SK-N-SH (cell line): ENCODE measurements around the gene FUT6. TPM values are rescaled to one million over a fixed set of nuclear protein-coding genes. Genes with fewer than 3 reads are reported as not detected.
"Not testable (repeated sequence)": the region's sequence is repeated elsewhere in the genome, so short reads cannot be mapped to it uniquely, and the experiment has no call there.

Experiments used
- CTCF ChIA-PET: fragments of 300-600, 350-600 bp; formaldehyde crosslinking; extraction: SDS; loops from one replicate; lab custom pipeline; 2021; lab: Yijun Ruan, JAX
- POLR2A ChIA-PET: fragments of 350-600 bp; sonication (Branson Sonifier 250); formaldehyde crosslinking; extraction: SDS; loops from one replicate; lab custom pipeline; 2020; ENCODE audit warnings: antibody characterized with exemption, inconsistent platforms; lab: Yijun Ruan, JAX
- DNase-seq: peaks from one replicate; pipeline ENCODE4 v3.0.0; 2012
- H2AFZ ChIP-seq: fragments of 200-600 bp; sonication (generic); 2 replicates; pipeline ENCODE4 v1.8.1; 2016; ENCODE audit warnings: antibody characterized with exemption, mild to moderate bottlenecking, low read depth
- H3F3A ChIP-seq: fragments of 200-600 bp; sonication (generic); replicated peaks from 2 replicates; pipeline ENCODE3; 2016; ENCODE audit warnings: antibody characterized with exemption, mild to moderate bottlenecking; ENCODE audit not compliant: insufficient read depth
- H3K27ac ChIP-seq, 2 experiments: fragments of 200-500 bp in 1 of 2; fragments of 200-600 bp in 1 of 2; sonication (Bioruptor generic) in 1 of 2; sonication (generic), shearing (Covaris generic) in 1 of 2; 2 replicates each; pipeline versions ENCODE4 v1.5.1 to v1.6.1; 2014 to 2016; ENCODE audit warnings: low read depth in 2 of 2, inconsistent platforms in 1 of 2, low read length in 1 of 2, mild to moderate bottlenecking in 1 of 2, mixed read lengths in 1 of 2
- H3K27me3 ChIP-seq: fragments of 200-600 bp; sonication (generic), shearing (Covaris generic); 2 replicates; pipeline ENCODE4 v1.6.1; 2016; ENCODE audit warnings: mixed run types; ENCODE audit not compliant: insufficient read depth
- H3K36me3 ChIP-seq, 2 experiments: fragments of 200-500 bp in 1 of 2; fragments of 200-600 bp in 1 of 2; sonication (Bioruptor generic) in 1 of 2; sonication (generic) in 1 of 2; replicated peaks in 1 of 2; 2 replicates each; pipeline versions ENCODE3 to v1.5.1; 2014 to 2016; ENCODE audit warnings: low read length in 1 of 2, mild to moderate bottlenecking in 1 of 2; ENCODE audit not compliant: insufficient read depth in 2 of 2, control insufficient read depth in 1 of 2
- H3K4me1 ChIP-seq, 2 experiments: fragments of 200-500 bp in 1 of 2; fragments of 200-600 bp in 1 of 2; sonication (Bioruptor generic) in 1 of 2; sonication (generic), shearing (Covaris generic) in 1 of 2; 2 replicates each; pipeline versions ENCODE4 v1.5.1 to v1.6.1; 2014 to 2016; ENCODE audit warnings: low read depth in 1 of 2, low read length in 1 of 2, mixed run types in 1 of 2; ENCODE audit not compliant: insufficient read depth in 2 of 2, control insufficient read depth in 1 of 2
- H3K4me2 ChIP-seq: fragments of 200-600 bp; sonication (generic), shearing (Covaris generic); 2 replicates; pipeline ENCODE4 v1.6.1; 2017; ENCODE audit warnings: mixed run types
- H3K4me3 ChIP-seq, 2 experiments: fragments of 200-500 bp in 1 of 2; fragments of 200-600 bp in 1 of 2; sonication (Bioruptor generic) in 1 of 2; sonication (generic), shearing (Covaris generic) in 1 of 2; 2 replicates each; pipeline versions ENCODE4 v1.5.1 to v1.8.1; 2014 to 2016; ENCODE audit warnings: low read depth in 2 of 2, inconsistent platforms in 1 of 2, low read length in 1 of 2, mild to moderate bottlenecking in 1 of 2, mixed read lengths in 1 of 2, moderate library complexity in 1 of 2
- H3K79me2 ChIP-seq: fragments of 200-600 bp; sonication (generic); 2 replicates; pipeline ENCODE4 v1.8.1; 2017; ENCODE audit warnings: mild to moderate bottlenecking; ENCODE audit not compliant: insufficient read depth
- H3K9ac ChIP-seq: fragments of 200-600 bp; sonication (generic); 2 replicates; pipeline ENCODE4 v1.6.1; 2017; ENCODE audit warnings: mixed run types
- H3K9me2 ChIP-seq: fragments of 200-600 bp; sonication (generic); 2 replicates; pipeline ENCODE4 v1.6.1; 2017; ENCODE audit warnings: mixed run types
- H3K9me3 ChIP-seq: fragments of 200-600 bp; sonication (generic); 2 replicates; pipeline ENCODE4 v1.6.1; 2017; ENCODE audit warnings: mixed run types, mild to moderate bottlenecking, moderate library complexity
- H4K20me1 ChIP-seq: fragments of 200-600 bp; sonication (generic); 2 replicates; pipeline ENCODE4 v1.6.1; 2017; ENCODE audit warnings: mild to moderate bottlenecking, mixed run types; ENCODE audit not compliant: insufficient read depth
- ELF1 ChIP-seq: IDR thresholded peaks from 2 replicates; pipeline ENCODE4 v1.4.0; 2012
- EZH2phosphoT487 ChIP-seq: fragments of 200-600 bp; sonication (generic); IDR thresholded peaks from 2 replicates; pipeline ENCODE4 v1.6.1; 2017; ENCODE audit warnings: low read depth, mixed run types, mild to moderate bottlenecking, antibody characterized with exemption, moderate library complexity, borderline replicate concordance
- FOXJ3 ChIP-seq: sonication (generic); formaldehyde crosslinking; IDR thresholded peaks from 2 replicates; pipeline ENCODE4 v1.5.1; 2020; ENCODE audit warnings: mild to moderate bottlenecking, missing genetic modification reagents
- FOXM1 ChIP-seq: IDR thresholded peaks from 2 replicates; pipeline ENCODE4 v1.4.0; 2012; ENCODE audit warnings: low read depth, mild to moderate bottlenecking
- JUND ChIP-seq: IDR thresholded peaks from 2 replicates; pipeline ENCODE4 v1.4.0; 2012
- NRF1 ChIP-seq: IDR thresholded peaks from 2 replicates; pipeline ENCODE4 v1.6.1; 2012; ENCODE audit warnings: low read depth, mild to moderate bottlenecking, low read length
- POLR2AphosphoS5 ChIP-seq: IDR thresholded peaks from 2 replicates; pipeline ENCODE4 v1.6.1; 2012; ENCODE audit warnings: low read depth, low read length
- RXRA ChIP-seq: IDR thresholded peaks from 2 replicates; pipeline ENCODE4 v1.4.0; 2012; ENCODE audit warnings: low read depth, mild to moderate bottlenecking, borderline replicate concordance
- SIN3A ChIP-seq: IDR thresholded peaks from 2 replicates; pipeline ENCODE4 v1.6.1; 2012; ENCODE audit warnings: low read depth, mild to moderate bottlenecking, low read length, moderate library complexity, borderline replicate concordance
- WGBS: methylation state at CpG from one replicate; pipeline ENCODE4 v1.1.6; 2017; ENCODE audit warnings: low lambda C conversion rate; 5-methylcytosine and 5-hydroxymethylcytosine counted together
- polyA plus RNA-seq, 3 experiments: library from polyadenylated mRNA; depleted of rRNA; stranded (reverse); fragments of >200 nt; gene quantifications; 2 replicates each; pipeline ENCODE4 v1.2.3, GENCODE V29; 2012

Gene FUT6
- polyA plus RNA-seq, 1 of the 3 experiments (the other 2 are of a cell fraction) = not detected

DNA sequence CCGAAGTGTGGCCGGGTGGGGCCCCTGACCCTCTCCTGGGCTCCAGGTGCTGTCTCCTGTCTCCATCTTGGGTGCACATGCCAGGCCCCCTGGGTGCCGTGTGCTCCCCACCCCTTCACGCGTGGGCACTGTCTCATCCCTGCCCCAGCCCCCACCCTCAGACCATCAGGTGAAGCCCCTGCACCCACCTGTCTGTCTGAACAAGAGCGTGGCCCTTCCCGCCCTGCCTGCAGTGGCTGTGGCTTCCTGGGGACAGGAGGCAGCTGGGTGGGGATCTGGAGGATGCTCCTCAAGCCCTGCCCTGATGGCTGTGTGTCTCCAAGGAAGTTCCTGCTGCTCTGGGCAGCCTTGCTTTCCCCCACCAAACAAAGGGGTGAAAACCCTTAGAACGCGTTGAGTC is 57.2 kb downstream of the FUT6 start:
- H3K9ac ChIP-seq = no peak overlapping the region
- CTCF ChIA-PET = interaction anchor here (0.6 to 4.7 kb wide), 4 partner anchors 8 to 26 kb away, joined by 3 to 17 read pairs (median 6); no protein-coding TSS in a partner anchor
- H3K9me3 ChIP-seq = no peaks in the 10 kb centered on the region
- no peak overlapping the region for H3K4me2 ChIP-seq
- peaks cover 0 to 23% of the 10 kb centered on the region in 2 experiments for H3K36me3 ChIP-seq
- 93% methylated on average over 3 of the region's 9 CpGs for WGBS
- POLR2A ChIA-PET = interaction anchor here (1.4 kb wide), 1 partner anchor 15 kb away, joined by 4 read pairs; no protein-coding TSS in a partner anchor
- H3K9me2 ChIP-seq = no peaks in the 10 kb centered on the region
- no peaks in the 10 kb centered on the region for H3F3A ChIP-seq
- H3K79me2 ChIP-seq = no peaks in the 10 kb centered on the region
- no peak for DNase-seq
- H4K20me1 ChIP-seq = no peaks in the 10 kb centered on the region
- H3K4me3 ChIP-seq = no peak overlapping the region
- no peaks in the 10 kb centered on the region for H3K4me1 ChIP-seq
- no peak overlapping the region for H3K27ac ChIP-seq
- TF ChIP-seq JUND = no peak
- no peak for TF ChIP-seq SIN3A
- no peak for TF ChIP-seq NRF1
- no peak for TF ChIP-seq ELF1
- no peak for TF ChIP-seq POLR2AphosphoS5
- no peak for TF ChIP-seq FOXJ3 (CRISPR knock-in tag)
- TF ChIP-seq EZH2phosphoT487 = no peak
- TF ChIP-seq FOXM1 = no peak
- no peak for TF ChIP-seq RXRA
- no peak overlapping the region for H2AFZ ChIP-seq
- no peaks in the 10 kb centered on the region for H3K27me3 ChIP-seq

DNA sequence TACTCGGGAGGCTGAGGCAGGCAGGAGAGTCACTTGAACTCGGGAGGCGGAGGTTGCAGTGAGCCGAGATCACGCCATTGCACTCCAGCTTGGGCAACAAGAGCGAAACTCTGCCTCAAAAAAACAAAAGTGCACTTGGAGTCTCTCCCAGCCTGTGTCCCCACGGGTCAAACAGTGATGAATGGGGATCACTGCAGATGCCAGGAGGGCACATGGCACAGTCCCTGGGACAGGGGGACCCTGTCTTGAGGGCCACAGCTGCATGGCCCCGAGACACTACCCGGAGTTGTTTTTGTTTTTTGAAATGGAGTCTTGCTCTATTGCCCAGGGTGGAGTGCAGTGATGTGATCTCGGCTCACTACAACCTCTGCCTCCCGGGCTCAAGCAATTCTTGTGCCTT is 58.6 kb downstream of the FUT6 start:
- H3K4me3 ChIP-seq, H3K36me3 ChIP-seq, H3K4me1 ChIP-seq, H3F3A ChIP-seq, H3K9ac ChIP-seq, H3K4me2 ChIP-seq, H3K27me3 ChIP-seq, H3K79me2 ChIP-seq, H4K20me1 ChIP-seq, H3K9me3 ChIP-seq, H3K27ac ChIP-seq, H2AFZ ChIP-seq, H3K9me2 ChIP-seq, DNase-seq: not testable (repeated sequence)
- CTCF ChIA-PET = interaction anchor here (0.9 to 4.7 kb wide), 5 partner anchors 9 to 102 kb away, joined by 3 to 17 read pairs (median 3); no protein-coding TSS in a partner anchor
- WGBS = 63% methylated on average over 11 of the region's 11 CpGs
- POLR2A ChIA-PET = interaction anchor here (1.5 kb wide), 1 partner anchor 90 kb away, joined by 5 read pairs; no protein-coding TSS in a partner anchor

Other genes with a start within 250 kb of the FUT6 start
- gene SAFB2, start 216.9 kb downstream of the FUT6 start, polyA plus RNA-seq (2012; rRNA removed) = 20.3 and 37.7 TPM in 2 replicates
- gene SAFB, start 216.6 kb downstream of the FUT6 start, polyA plus RNA-seq (2012; rRNA removed) = 44.4 and 90.0 TPM in 2 replicates
- gene MICOS13, start 159.2 kb downstream of the FUT6 start, polyA plus RNA-seq (2012; rRNA removed) = 112 and 116 TPM in 2 replicates
- 52.0 and 53.3 TPM in 2 replicates for gene HSD11B1L, start 158.7 kb downstream of the FUT6 start, polyA plus RNA-seq (2012; rRNA removed)
- 871 and 1,383 TPM in 2 replicates for gene RPL36, start 149.4 kb downstream of the FUT6 start, polyA plus RNA-seq (2012; rRNA removed)
- 75.4 and 111 TPM in 2 replicates for gene LONP1, start 119.6 kb downstream of the FUT6 start, polyA plus RNA-seq (2012; rRNA removed)
- not detected in 2 replicates for gene CATSPERD, start 119.1 kb downstream of the FUT6 start, polyA plus RNA-seq (2012; rRNA removed)
- 0.82 and 0.91 TPM in 2 replicates for gene PRR22, start 55.0 kb downstream of the FUT6 start, polyA plus RNA-seq (2012; rRNA removed)
- gene DUS3L, start 48.5 kb downstream of the FUT6 start, polyA plus RNA-seq (2012; rRNA removed) = 44.0 and 45.2 TPM in 2 replicates
- 0.54 and 0.99 TPM in 2 replicates for gene NRTN, start 34.6 kb downstream of the FUT6 start, polyA plus RNA-seq (2012; rRNA removed)
- not detected in 2 replicates for gene FUT3, start 11.7 kb upstream of the FUT6 start, polyA plus RNA-seq (2012; rRNA removed)
- gene FUT5, start 30.8 kb upstream of the FUT6 start, polyA plus RNA-seq (2012; rRNA removed) = not detected in 2 replicates
- 386 and 534 TPM in 2 replicates for gene NDUFA11, start 64.1 kb upstream of the FUT6 start, polyA plus RNA-seq (2012; rRNA removed)
- gene VMAC, start 65.2 kb upstream of the FUT6 start, polyA plus RNA-seq (2012; rRNA removed) = 6.5 and 9.1 TPM in 2 replicates
- 13.4 and 17.3 TPM in 2 replicates for gene CAPS, start 74.6 kb upstream of the FUT6 start, polyA plus RNA-seq (2012; rRNA removed)
- 71.8 and 84.0 TPM in 2 replicates for gene RANBP3, start 138.4 kb upstream of the FUT6 start, polyA plus RNA-seq (2012; rRNA removed)